Memory B cell (primary cell): ENCODE measurements around the gene ZIC2.
"Not testable (repeated sequence)": the region's sequence is repeated elsewhere in the genome, so short reads cannot be mapped to it uniquely, and the experiment has no call there.

Experiments used
- ATAC-seq: fragments of 150-1000 bp; cut with Tn5 transposase; 2 replicates; pipeline ENCODE4 v1.10.0; 2021; ENCODE audit warnings: low read depth, mild to moderate bottlenecking, moderate library complexity
- DNase-seq, 2 donors: peaks; one replicate each; pipeline ENCODE4 v3.0.0; 2022; ENCODE audit warnings: low spot score in 2 of 2
- H3K27ac Mint-ChIP-seq: one replicate; pipeline ENCODE4 v1.8.0; 2022; ENCODE audit warnings: mild to moderate bottlenecking, moderate library complexity, mixed read lengths
- H3K27me3 Mint-ChIP-seq: one replicate; pipeline ENCODE4 v1.8.0; 2022; ENCODE audit warnings: mixed read lengths
- H3K36me3 Mint-ChIP-seq: one replicate; pipeline ENCODE4 v1.8.0; 2022; ENCODE audit warnings: mild to moderate bottlenecking, mixed read lengths
- H3K4me1 Mint-ChIP-seq: one replicate; pipeline ENCODE4 v1.8.0; 2022; ENCODE audit warnings: mixed read lengths
- H3K4me3 Mint-ChIP-seq: one replicate; pipeline ENCODE4 v1.8.0; 2022; ENCODE audit warnings: mild to moderate bottlenecking, moderate library complexity, mixed read lengths
- H3K9me3 Mint-ChIP-seq: one replicate; pipeline ENCODE4 v1.8.0; 2022; ENCODE audit warnings: mixed read lengths

The ZIC2 gene

DNA sequence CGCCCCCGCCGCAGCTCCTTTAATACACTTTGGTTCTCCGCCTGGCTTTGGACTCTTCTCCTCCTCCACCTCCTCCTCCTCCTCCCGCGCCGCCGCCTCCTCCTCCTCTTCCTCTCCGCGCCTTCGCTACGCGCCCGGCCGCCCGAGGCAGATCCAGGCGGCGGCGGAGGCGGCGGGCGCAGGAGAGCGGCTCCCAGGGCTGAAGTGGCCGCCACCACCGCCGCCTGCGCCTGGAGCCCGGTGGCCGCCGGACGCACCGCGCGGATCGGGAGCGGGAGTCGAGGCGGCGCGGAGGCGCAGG, at the start of gene ZIC2:
Gene ZIC2, plus strand, starts transcription at position 50 of the 301 bp plus-strand sequence. CDS start 281 bp downstream, outside the sequence.
- peaks cover 17% of the 10 kb centered on the region for H3K27me3 Mint-ChIP-seq
- peaks cover 3% of the 10 kb centered on the region for H3K9me3 Mint-ChIP-seq
- peaks cover 3% of the 10 kb centered on the region for H3K4me1 Mint-ChIP-seq
- DNase-seq = no peak
- ATAC-seq = no peak
- H3K4me3 Mint-ChIP-seq = peak within 1 kb of the TSS; percentile 72
- H3K36me3 Mint-ChIP-seq = peaks cover 2% of the 10 kb centered on the region
- H3K27ac Mint-ChIP-seq = no peak within 1 kb of the TSS

DNA sequence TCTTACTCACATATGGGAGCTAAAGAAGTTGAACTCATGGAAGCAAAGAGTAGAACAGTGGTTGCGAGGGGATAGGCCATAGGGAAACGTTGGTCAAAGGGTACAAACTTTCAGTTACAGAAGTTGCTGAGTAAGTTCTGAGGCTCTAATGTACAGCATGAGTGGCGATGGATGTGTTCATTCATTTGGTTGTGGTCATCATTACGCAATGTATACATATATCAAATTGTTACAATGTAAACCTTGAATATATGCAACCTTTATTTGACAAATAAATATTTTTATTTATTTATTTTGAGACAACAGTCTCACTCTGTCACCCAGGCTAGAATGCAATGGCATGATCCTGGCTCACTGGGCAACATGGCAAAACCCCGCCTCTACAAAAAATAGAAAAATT, 48.7 kb upstream of the ZIC2 start:
- H3K27me3 Mint-ChIP-seq = peaks cover 11% of the 10 kb centered on the region
- no peak overlapping the region for H3K27ac Mint-ChIP-seq
- ATAC-seq (no peak), DNase-seq (no peak)
- H3K4me3 Mint-ChIP-seq = no peak overlapping the region
- no peaks in the 10 kb centered on the region for H3K36me3 Mint-ChIP-seq
- H3K4me1 Mint-ChIP-seq = no peaks in the 10 kb centered on the region
- no peaks in the 10 kb centered on the region for H3K9me3 Mint-ChIP-seq

GRCh38 chr13:99935772-99936171, 45.8 kb upstream of the ZIC2 start:
- H3K4me3 Mint-ChIP-seq = no peak overlapping the region

DNA sequence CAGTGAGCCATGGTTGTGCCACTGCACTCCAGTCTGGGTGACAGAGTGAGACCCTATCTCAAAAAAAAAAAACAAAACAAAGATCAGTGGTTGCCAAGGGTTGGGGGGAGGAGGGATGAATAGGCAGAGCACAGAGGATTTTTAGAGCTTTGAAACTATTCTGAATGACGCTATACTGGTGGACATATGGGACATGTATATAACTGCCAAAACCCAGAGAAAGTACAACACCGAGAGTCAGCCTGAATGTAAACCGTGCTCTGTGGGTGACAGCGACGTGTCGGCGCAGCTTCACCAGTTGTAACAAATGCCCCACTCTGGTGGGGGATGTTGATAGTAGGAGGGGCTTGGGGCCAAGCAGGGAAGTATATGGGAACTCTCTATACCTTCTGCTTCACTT, 42.9 kb upstream of the ZIC2 start:
- Mint-ChIP-seq H3K36me3 (no peaks in the 10 kb centered on the region), H3K9me3 (no peaks in the 10 kb centered on the region), H3K4me3 (no peak overlapping the region), H3K4me1 (no peaks in the 10 kb centered on the region), H3K27me3 (peaks cover 8% of the 10 kb centered on the region), H3K27ac (no peak overlapping the region)
- ATAC-seq (no peak), DNase-seq (no peak)

More at GRCh38 chr13:99935772-99936171, 45.8 kb upstream of the ZIC2 start:
- ATAC-seq (no peak), DNase-seq (no peak)
- no peaks in the 10 kb centered on the region for H3K4me1 Mint-ChIP-seq
- H3K9me3 Mint-ChIP-seq = no peaks in the 10 kb centered on the region
- no peaks in the 10 kb centered on the region for H3K36me3 Mint-ChIP-seq
- H3K27ac Mint-ChIP-seq = no peak overlapping the region
- H3K27me3 Mint-ChIP-seq = peaks cover 9% of the 10 kb centered on the region

DNA sequence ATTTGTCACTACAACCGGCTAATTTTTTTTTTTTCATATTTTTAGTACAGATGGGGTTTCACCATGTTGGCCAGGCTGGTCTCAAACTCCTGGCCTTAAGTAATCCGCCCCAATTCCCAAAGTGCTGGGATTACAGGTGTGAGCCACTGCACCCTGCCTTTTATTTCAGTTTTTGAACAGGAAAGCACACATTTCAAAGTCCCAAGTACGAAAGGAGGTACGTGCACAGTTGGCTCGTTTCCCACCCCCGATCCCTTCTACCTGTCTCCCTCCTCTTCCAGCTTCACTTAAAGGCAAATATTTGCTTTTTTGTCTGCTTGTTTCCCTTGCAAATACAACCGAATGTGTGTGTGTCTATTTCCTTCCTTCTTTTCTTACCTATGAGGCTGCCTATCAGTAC, 40.5 kb upstream of the ZIC2 start:
- Mint-ChIP-seq H3K27ac (no peak overlapping the region), H3K27me3 (peaks cover 9% of the 10 kb centered on the region), H3K4me3 (no peak overlapping the region), H3K36me3 (no peaks in the 10 kb centered on the region), H3K9me3 (no peaks in the 10 kb centered on the region), H3K4me1 (no peaks in the 10 kb centered on the region)
- DNase-seq = no peak
- ATAC-seq = no peak

DNA sequence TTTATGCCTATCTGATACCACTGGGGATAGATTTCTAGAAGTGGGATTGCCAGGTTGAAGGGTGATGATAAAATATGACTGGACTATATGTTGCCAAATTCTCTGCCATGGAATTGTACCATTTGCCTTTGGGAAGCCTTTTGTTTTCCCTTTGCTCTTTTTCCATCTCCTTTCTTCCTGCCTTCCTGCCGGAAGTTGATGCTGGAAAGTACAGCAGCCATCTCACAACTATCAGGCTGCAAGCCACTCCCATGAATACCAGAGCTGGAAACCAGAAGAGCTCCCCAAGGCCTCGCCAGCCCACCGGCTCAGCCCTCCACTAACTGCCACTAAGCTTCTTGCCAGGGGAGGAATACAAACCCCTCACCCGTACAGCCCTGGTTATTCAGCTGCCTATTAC, 39.7 kb upstream of the ZIC2 start:
- DNase-seq (no peak), ATAC-seq (no peak)
- Mint-ChIP-seq H3K27ac (no peak overlapping the region), H3K36me3 (no peaks in the 10 kb centered on the region), H3K4me3 (no peak overlapping the region), H3K27me3 (peaks cover 11% of the 10 kb centered on the region), H3K4me1 (no peaks in the 10 kb centered on the region), H3K9me3 (no peaks in the 10 kb centered on the region)

DNA sequence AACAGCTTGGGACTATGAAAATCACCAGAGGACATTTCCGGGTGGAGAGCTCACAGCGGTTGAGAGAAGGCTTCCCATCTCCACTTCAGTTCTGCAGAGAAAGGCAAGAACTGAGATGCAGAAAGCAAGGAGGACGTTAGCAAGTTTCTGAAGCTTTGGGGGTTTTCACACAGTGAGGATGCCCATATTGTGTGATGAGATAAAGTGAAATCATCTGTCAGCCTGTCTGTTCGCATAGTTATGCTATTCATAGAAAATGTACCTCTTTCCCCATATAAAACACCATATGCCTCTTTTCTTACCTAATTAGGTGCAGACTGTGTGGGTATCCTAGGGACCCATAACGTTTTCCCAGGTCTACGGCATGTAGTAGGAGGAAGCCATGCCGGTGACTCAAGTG, 37.5 kb upstream of the ZIC2 start:
- no peaks in the 10 kb centered on the region for H3K4me1 Mint-ChIP-seq
- DNase-seq (no peak), ATAC-seq (no peak)
- H3K27ac Mint-ChIP-seq = no peak overlapping the region
- H3K27me3 Mint-ChIP-seq = peaks cover 20% of the 10 kb centered on the region
- no peaks in the 10 kb centered on the region for H3K9me3 Mint-ChIP-seq
- no peaks in the 10 kb centered on the region for H3K36me3 Mint-ChIP-seq
- H3K4me3 Mint-ChIP-seq = no peak overlapping the region

DNA sequence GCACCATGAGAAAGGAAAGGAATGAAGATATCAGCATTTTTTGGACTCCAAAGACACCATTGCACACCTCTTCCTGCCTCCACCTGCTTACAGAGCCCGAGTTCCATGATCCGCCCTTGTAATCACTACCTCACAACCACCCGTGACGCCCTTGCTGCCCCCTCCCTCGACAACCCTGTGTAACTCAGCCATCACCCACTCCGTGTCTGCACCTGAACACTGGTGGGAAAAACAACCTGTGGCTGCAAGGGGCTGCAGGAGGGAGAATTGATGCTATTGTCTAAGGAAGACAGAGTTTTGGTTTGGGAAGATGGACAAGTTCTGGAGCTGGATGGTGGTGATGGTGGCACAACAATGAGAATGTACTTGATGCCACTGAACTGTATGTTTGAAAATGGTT, 37.0 kb upstream of the ZIC2 start:
- Mint-ChIP-seq H3K27ac (no peak overlapping the region), H3K4me3 (no peak overlapping the region), H3K27me3 (peaks cover 25% of the 10 kb centered on the region), H3K9me3 (no peaks in the 10 kb centered on the region), H3K36me3 (no peaks in the 10 kb centered on the region), H3K4me1 (no peaks in the 10 kb centered on the region)
- ATAC-seq = no peak
- DNase-seq = no peak

GRCh38 chr13:99945515-99945914, 36.1 kb upstream of the ZIC2 start:
- H3K27me3 Mint-ChIP-seq = peaks cover 26% of the 10 kb centered on the region
- H3K36me3 Mint-ChIP-seq, H3K27ac Mint-ChIP-seq, H3K9me3 Mint-ChIP-seq, ATAC-seq, H3K4me3 Mint-ChIP-seq, H3K4me1 Mint-ChIP-seq, DNase-seq: not testable (repeated sequence)

DNA sequence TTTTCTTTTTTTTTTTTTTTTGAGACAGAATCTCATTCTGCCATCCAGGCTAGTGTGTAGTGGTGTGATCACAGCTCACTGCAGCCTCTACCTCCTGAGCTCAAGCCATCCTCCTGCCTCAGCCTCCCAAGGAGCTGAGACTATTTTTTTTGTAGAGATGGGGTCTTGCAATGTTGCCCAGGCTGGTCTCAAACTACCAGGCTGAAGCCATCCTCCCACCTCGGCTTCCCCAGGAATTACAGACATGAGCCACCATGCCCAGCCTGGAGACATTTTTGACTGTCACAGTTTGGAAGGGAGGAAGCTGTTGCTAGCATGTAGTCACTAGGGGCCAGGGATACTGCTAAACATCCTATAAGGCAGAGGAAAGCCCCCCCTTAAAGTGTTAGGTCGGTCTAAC, 33.9 kb upstream of the ZIC2 start:
- H3K36me3 Mint-ChIP-seq = no peaks in the 10 kb centered on the region
- no peak overlapping the region for H3K4me3 Mint-ChIP-seq
- H3K27ac Mint-ChIP-seq = no peak overlapping the region
- H3K4me1 Mint-ChIP-seq = no peaks in the 10 kb centered on the region
- H3K27me3 Mint-ChIP-seq = peaks cover 28% of the 10 kb centered on the region
- ATAC-seq (no peak), DNase-seq (no peak)
- H3K9me3 Mint-ChIP-seq = peaks cover 2% of the 10 kb centered on the region

DNA sequence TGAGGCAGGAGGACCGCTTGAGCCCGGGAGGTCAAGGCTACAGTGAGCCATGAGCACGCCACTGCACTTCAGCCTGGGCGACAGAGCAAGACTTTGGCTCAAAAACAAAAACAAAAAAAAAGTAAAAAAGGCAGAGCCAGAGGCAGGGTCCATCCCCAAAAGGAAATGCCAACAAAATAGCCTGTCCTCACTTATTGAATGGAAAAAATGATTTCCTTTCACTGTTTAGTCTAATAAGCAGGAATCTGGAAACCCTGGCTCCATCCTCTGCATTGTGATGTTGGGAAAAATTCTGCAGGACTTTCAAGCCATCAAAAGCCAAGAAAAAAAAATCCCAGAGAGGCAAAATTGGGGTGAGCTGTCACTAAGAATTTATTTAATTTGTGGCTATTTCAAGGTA, 33.2 kb upstream of the ZIC2 start:
- Mint-ChIP-seq H3K36me3 (no peaks in the 10 kb centered on the region), H3K27me3 (peaks cover 28% of the 10 kb centered on the region), H3K4me3 (no peak overlapping the region), H3K27ac (no peak overlapping the region), H3K9me3 (peaks cover 2% of the 10 kb centered on the region), H3K4me1 (no peaks in the 10 kb centered on the region)
- no peak for ATAC-seq
- no peak for DNase-seq

DNA sequence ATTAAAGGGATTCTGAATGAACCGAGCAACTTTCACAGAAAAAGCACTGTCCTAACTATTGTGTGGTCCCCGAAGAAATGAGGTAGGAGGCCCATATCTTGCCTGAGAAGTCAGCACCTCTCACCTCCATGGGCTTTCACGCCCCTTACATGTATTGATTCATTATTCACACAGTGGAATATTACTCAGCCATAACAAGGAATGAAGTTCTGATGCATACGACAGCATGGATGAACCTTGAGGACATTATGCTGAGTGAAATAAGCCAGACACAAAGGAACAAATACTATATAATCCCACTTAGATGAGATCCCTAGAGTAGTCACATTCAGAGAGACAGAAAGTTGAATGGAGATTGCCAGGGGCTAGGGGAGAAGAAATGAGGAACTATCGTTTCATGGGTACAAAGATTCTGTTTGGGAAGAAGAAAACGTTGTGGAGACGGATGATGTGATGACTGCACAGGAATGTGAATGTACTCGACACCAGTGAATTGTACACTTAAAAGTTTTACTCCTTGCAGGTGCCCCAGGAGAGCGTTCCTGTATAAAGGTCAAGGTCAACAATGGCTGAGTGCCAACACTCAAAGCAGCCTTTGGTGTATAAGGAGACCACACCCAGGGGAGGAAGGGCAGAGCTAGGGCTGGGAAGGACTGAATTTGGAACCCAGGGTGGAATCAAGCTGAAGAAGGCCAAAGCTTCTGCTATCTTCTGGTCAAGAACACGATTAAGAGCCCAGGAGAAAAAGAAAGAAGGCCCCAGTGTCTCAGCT, 32.5 kb upstream of the ZIC2 start:
- Mint-ChIP-seq H3K27ac (no peak overlapping the region), H3K4me1 (no peaks in the 10 kb centered on the region), H3K36me3 (no peaks in the 10 kb centered on the region), H3K4me3 (no peak overlapping the region), H3K9me3 (peaks cover 2% of the 10 kb centered on the region), H3K27me3 (peaks cover 32% of the 10 kb centered on the region)
- ATAC-seq (no peak), DNase-seq (no peak)

DNA sequence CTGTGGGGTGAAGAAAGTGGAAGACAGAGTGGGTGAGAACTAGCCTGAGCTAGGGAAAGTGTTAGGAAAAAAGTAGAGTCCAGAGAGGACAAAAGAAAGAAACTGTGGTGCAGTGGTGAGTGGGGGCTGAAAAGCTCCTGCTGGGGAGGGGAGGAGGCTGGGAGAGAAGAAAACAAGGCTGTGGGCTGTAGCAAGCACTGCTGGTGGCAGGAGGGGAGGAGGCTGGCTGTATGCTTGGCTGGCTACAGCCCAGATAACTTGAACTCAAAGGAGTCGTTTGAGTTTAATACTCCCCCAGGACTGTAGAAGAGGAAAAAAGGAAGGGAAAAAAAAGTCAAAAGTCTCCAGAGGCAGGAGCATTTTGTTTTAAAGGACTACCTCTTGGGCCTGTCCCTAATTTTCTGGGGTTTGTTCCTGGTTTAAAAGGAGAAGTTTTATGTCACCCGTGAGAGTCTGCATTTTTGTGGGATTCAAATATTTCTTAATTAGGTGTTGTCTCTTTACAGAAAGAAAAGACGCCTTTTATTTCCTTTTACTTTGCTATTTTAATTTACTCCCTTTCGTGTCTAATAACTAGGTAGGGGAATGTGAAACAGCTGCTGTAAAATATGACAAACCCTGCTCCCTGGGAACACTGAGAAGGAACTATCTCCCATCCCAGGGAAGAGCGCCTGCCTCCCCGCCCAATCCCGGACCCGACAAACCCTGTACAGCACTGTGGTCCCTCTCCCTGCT, 31.7 kb upstream of the ZIC2 start:
- no peak for DNase-seq
- no peak overlapping the region for H3K4me3 Mint-ChIP-seq
- peaks cover 2% of the 10 kb centered on the region for H3K9me3 Mint-ChIP-seq
- ATAC-seq = no peak
- peaks cover 30% of the 10 kb centered on the region for H3K27me3 Mint-ChIP-seq
- H3K27ac Mint-ChIP-seq = no peak overlapping the region
- H3K36me3 Mint-ChIP-seq = no peaks in the 10 kb centered on the region
- H3K4me1 Mint-ChIP-seq = no peaks in the 10 kb centered on the region

- DNase-seq, H3K9me3 Mint-ChIP-seq, H3K27ac Mint-ChIP-seq, ATAC-seq, H3K36me3 Mint-ChIP-seq, H3K4me3 Mint-ChIP-seq, H3K4me1 Mint-ChIP-seq: not testable (repeated sequence)
- peaks cover 28% of the 10 kb centered on the region for H3K27me3 Mint-ChIP-seq
These were observed 29.9 kb upstream of the ZIC2 start for GRCh38 chr13:99951666-99952065.
